Stimulated activated CD8-positive, alpha-beta memory T cell treated with anti-CD3 and anti-CD28 coated beads, Interleukin-4, amount 100 ng/mL, for 4 hours (primary cell): ENCODE data around the gene SPANXA2.
"Not testable (repeated sequence)": the region's sequence is repeated elsewhere in the genome, so short reads cannot be mapped to it uniquely, and the experiment has no call there.

ENCODE experiments used
- DNase-seq, 2 donors: peaks; one replicate each; pipeline ENCODE4 v3.0.0-alpha.2; 2020; ENCODE audit warnings: low read depth in 2 of 2, low spot score in 1 of 2

SPANXA2 gene, protein sequence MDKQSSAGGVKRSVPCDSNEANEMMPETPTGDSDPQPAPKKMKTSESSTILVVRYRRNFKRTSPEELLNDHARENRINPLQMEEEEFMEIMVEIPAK

DNA sequence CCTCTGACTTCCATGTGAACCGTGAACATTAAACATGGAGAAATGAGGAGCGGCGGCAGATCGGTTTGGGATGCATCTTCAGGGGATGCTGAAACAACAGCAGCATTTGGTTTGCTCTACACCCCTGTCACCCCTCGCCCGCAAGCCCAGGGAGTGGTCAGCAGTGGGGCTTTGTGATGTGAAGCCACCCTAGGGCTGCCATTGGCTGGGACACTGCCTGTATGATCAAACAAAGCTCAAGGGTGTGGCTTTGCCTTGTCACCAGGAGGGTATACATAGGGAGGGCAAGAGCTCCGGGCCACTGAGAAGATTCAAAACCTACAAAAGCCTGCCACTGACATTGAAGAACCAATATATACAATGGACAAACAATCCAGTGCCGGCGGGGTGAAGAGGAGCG lies at the start of gene SPANXA2:
SPANXA2 (plus strand) TSS at position 301 of the 400 bp plus-strand sequence; CDS start at position 361, 60 bp downstream.
- not testable (repeated sequence) for DNase-seq

DNA sequence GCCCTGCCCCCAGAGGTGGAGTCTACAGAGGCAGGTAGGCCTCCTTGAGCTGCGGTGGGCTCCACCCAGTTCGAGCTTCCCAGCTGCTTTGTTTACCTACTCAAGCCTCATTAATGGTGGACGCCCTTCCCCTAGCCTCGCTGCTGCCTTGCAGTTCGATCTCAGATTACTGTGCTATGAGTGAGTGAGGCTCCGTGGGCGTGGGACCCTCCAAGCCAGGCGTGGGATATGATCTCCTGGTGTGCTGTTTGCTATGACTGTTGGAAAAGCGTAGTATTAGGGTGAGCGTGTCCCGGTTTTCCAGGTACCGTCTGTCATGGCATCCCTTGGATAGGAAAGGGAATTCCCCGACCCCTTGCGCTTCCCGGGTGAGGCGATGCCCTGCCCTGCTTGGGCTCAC lies 47.0 kb upstream of the SPANXA2 start:
- not testable (repeated sequence) for DNase-seq

DNA sequence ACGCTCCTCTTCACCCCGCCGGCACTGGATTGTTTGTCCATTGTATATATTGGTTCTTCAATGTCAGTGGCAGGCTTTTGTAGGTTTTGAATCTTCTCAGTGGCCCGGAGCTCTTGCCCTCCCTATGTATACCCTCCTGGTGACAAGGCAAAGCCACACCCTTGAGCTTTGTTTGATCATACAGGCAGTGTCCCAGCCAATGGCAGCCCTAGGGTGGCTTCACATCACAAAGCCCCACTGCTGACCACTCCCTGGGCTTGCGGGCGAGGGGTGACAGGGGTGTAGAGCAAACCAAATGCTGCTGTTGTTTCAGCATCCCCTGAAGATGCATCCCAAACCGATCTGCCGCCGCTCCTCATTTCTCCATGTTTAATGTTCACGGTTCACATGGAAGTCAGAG lies 4.9 kb upstream of the SPANXA2 start, which contains the start of gene SPANXA1:
SPANXA1 (minus strand) TSS at position 101 of the 400 bp plus-strand sequence; CDS start at position 41, 60 bp downstream.
- DNase-seq = not testable (repeated sequence)

DNA sequence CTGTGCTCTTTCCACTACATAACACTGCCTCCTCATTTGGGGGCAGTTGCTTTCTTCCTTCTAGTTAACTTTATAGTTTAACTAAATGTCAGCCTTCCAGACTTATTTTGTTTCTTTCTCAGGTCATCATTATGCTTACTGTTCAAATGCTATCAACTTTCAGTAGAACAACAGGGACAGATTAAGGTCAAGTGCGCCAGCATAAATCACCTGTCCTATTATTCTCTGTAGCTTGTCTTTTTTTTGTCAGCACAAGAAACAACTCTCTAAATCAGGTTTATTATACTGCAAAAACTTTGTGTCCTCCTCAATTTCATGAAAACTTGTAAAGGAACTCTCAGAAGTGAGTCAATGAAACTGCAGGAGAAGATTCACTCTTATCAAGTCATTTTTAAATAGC lies 19.6 kb downstream of the SPANXA2 start:
- no peak for DNase-seq

DNA sequence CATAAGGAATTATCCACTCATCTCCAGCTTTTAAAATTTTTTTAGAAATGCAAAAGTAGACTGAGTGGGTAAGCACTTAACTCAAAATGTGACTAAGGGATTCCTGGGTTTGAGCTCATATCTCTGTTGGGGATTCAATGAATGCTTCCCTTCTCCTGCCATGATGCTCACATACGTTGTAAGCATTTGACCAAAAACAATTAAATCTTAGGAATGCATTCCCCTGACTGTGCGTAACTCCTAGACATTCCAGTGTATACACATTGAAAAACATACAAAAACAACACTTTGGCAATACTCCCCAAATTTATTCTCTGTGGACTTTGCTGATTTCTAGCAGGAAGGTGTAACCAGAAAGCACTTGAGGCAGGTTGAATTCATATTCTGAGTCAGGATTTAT lies 29.8 kb downstream of the SPANXA2 start:
- no peak for DNase-seq

DNA sequence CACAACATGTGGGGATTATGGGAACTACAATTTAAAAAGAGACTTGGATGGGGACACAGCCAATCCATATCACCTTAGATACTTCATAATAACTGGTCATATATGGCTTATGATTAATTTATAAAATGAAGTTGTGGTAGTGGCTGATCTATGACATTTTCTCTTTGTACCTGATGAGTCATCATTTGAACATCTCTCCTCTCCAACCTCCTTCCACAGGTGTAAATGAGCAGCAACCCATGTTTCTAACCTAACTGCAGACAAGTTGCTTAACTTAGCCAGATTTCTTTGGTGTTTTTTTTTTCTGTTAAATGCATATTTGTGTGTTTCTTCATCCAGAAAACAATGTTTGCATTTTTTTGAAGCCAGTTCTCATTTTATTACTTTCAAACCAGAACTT lies 42.6 kb downstream of the SPANXA2 start:
- DNase-seq = no peak

DNA sequence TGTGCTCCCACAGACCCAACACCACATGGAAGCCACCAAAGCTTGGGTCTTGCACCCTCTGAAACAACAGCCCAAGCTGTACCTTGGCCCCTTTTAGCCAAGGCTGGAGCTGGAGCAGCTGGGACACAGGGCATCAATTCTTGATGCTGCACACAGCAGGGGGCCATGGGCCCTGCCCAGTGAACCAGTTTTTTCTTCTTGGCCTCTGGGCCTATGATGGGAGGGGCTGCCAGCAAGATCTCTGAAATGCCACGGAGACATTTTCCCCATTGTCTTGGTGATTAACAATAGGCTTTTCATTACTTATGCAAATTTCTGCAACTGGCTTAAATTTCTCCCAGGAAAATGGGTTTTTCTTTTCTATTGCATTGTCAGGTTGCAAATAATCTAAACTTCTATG lies 49.0 kb downstream of the SPANXA2 start:
- no peak for DNase-seq
